Heart right ventricle (tissue), 16 donors: ENCODE measurements around the gene ZNF44. TPM values are rescaled to one million over a fixed set of nuclear protein-coding genes. Genes with fewer than 3 reads are reported as not detected.

Source experiments
- ATAC-seq, 8 donors: fragments of 200-7000 bp; cut with Tn5 transposase; one replicate each; pipeline ENCODE4 v1.9.1; 2020; ENCODE audit warnings: mild to moderate bottlenecking in 8 of 8, moderate library complexity in 8 of 8, moderate number of reproducible peaks in 1 of 8
- DNase-seq, 2 donors: peaks; one replicate each; pipeline ENCODE4 v3.0.0-alpha.2; 2020
- H3K27ac ChIP-seq, 10 donors: fragments of 200-600 bp; sonication (generic) in 2 of 10; one replicate each; pipeline versions ENCODE4 v1.5.0 to v1.8.0; 2020 to 2022; ENCODE audit warnings: mild to moderate bottlenecking in 3 of 10
- H3K27me3 ChIP-seq, 7 donors: fragments of 200-600 bp; one replicate each; pipeline ENCODE4 v1.8.0; 2021 to 2022; ENCODE audit warnings: mild to moderate bottlenecking in 2 of 7
- H3K36me3 ChIP-seq, 9 donors: fragments of 200-600 bp; sonication (generic) in 1 of 9; one replicate each; pipeline versions ENCODE4 v1.5.0 to v1.8.0; 2020 to 2022; ENCODE audit warnings: mild to moderate bottlenecking in 2 of 9
- H3K4me1 ChIP-seq, 9 donors: fragments of 200-600 bp; sonication (generic) in 1 of 9; one replicate each; pipeline versions ENCODE4 v1.5.0 to v1.8.0; 2020 to 2022; ENCODE audit warnings: mild to moderate bottlenecking in 4 of 9
- H3K4me3 ChIP-seq, 10 donors: fragments of 200-600 bp; sonication (generic) in 2 of 10; one replicate each; pipeline versions ENCODE4 v1.5.0 to v1.8.0; 2020 to 2022; ENCODE audit warnings: mild to moderate bottlenecking in 7 of 10, moderate library complexity in 2 of 10
- H3K9me3 ChIP-seq, 11 donors: fragments of 200-600 bp in 10 of 11; sonication (generic) in 2 of 11; one replicate each; pipeline versions ENCODE4 v1.5.0 to v1.8.0; 2013 to 2022; ENCODE audit warnings: mild to moderate bottlenecking in 2 of 11, control low read depth in 1 of 11, moderate library complexity in 1 of 11
- CTCF ChIP-seq, 9 donors: fragments of 200-600 bp; sonication (generic) in 2 of 9; IDR thresholded peaks; one replicate each; pipeline versions ENCODE4 v1.5.0 to v1.8.0; 2021 to 2022; ENCODE audit warnings: antibody characterized with exemption in 9 of 9, mild to moderate bottlenecking in 5 of 9, moderate library complexity in 1 of 9
- WGBS, 2 donors: extraction: QIAGEN DNeasy Blood & Tissue Kit; methylation state at CpG; one replicate each; pipeline ENCODE4 v1.1.7; 2013; ENCODE audit warnings: inconsistent platforms in 1 of 2; 5-methylcytosine and 5-hydroxymethylcytosine counted together
- intact Hi-C, 10 donors: fragments of 100-400 bp; cut with DNase I; formaldehyde crosslinking; loops; one replicate each; pipeline versions ENCODE4 v1.11.1 to v1.14.2; 2022
- polyA plus RNA-seq, 2 donors: library from polyadenylated mRNA; stranded (reverse); fragments of 200-250 nt; gene quantifications; one replicate each; pipeline ENCODE4 v1.2.3, GENCODE V29; 2013
- total RNA-seq, 10 donors: library from RNA; stranded (reverse); fragmentation: NEBNext Ultra II Directional in 3 of 10; extraction: Animal tissue kit (Norgen Biotek cat#: 25700) in 3 of 10; gene quantifications; one replicate each; pipeline versions ENCODE4 v1.2.1 to v1.2.4, GENCODE V29; 2021 to 2023
- donor health status: Arrhythmogenic right ventricular cardiomyopathy.
- donor health status: ischemic (EF 13 %, LVEDD 7.1; RV severe dilation, severe dysfunction).
- donor health status: healthy with polysubstance abuse.
- donor health status: DM: no; HTN: yes; CAD: no.
- donor health status: DM: no; HTN: no; CAD: no.
- donor health status: ischemic (EF 25% LVEDD 6.9; RV normal size, moderate dysfunction).
- donor health status: ischemic (EF 25% LVEDD 5.7; RV mildly dilated, moderate dysfunction).
- donor health status: healthy.
- donor health status: DM: yes; HTN: yes; CAD: no.
- donor health status: Ischemic cardiomyopathy.
- donor health status: ischemic (EF 35%, LVEDD 5.7; RV mildly dilated, moderate dysfunction).
- donor health status: nonischemic (EF 11% LVEDD 7.7; RV severe dilation, severe dysfunction).
- donor health status: DM: yes; HTN: yes; CAD: no.
- donor health status: PGD.
- donor health status: ischemic (EF 29% LVEDD 5.4; RV normal size, mild dysfunction).
- donor health status: nonischemic (EF 23%, LVEDD 6.1; RV moderate dilation, normal function).

The ZNF44 gene
- total and polyA plus RNA-seq, 12 donors: 6.3 to 16.1 (median 10.4) TPM

- peaks cover 0 to 97% (median 0%) of the 10 kb centered on the region in 11 donors for H3K9me3 ChIP-seq
- H3K4me1 ChIP-seq: no peaks in the 10 kb centered on the region
- no peak for ATAC-seq
These were observed 39.3 kb downstream of the ZNF44 start for GRCh38 chr19:12255372-12255771.

GRCh38 chr19:12247644-12248222 lies 47.0 kb downstream of the ZNF44 start:
- Histone ChIP-seq H3K36me3 (peaks cover 5 to 79% (median 44%) of the 10 kb centered on the region in 9 donors), H3K4me3 (no peak overlapping the region)
- intact Hi-C loops: no loop called here

More at GRCh38 chr19:12255372-12255771, 39.3 kb downstream of the ZNF44 start:
- H3K36me3 ChIP-seq: peaks cover 0 to 3% (median 0%) of the 10 kb centered on the region in 9 donors
- no peak overlapping the region for H3K27ac ChIP-seq
- H3K4me3 ChIP-seq: no peak overlapping the region
- DNase-seq: no peak
- no peaks in the 10 kb centered on the region for H3K27me3 ChIP-seq
- 72 to 84% methylated on average over 3 of the region's 3 CpGs for WGBS, 2 donors
- TF ChIP-seq CTCF (IDR thresholded peaks at IDR 0.05): no peak
- intact Hi-C loops: no loop called here

GRCh38 chr19:12244370-12244769 lies 50.3 kb downstream of the ZNF44 start:
- TF ChIP-seq CTCF (IDR thresholded peaks at IDR 0.05): peak in 2 of 9 donors; percentile 11 to 33
- H3K9me3 ChIP-seq: peaks cover 0 to 99% (median 23%) of the 10 kb centered on the region in 11 donors
- 93 to 95% methylated on average over 2 of the region's 2 CpGs for WGBS, 2 donors
- DNase-seq (no peak), ATAC-seq (no peak)
- H3K27me3 ChIP-seq: no peaks in the 10 kb centered on the region
- peaks cover 5 to 91% (median 33%) of the 10 kb centered on the region in 9 donors for H3K36me3 ChIP-seq
- H3K27ac ChIP-seq: no peak overlapping the region
- intact Hi-C loops: no loop called here
- no peaks in the 10 kb centered on the region for H3K4me1 ChIP-seq
- no peak overlapping the region for H3K4me3 ChIP-seq

More at GRCh38 chr19:12247644-12248222, 47.0 kb downstream of the ZNF44 start:
- ATAC-seq (no peak), DNase-seq (no peak)
- H3K27me3 ChIP-seq: no peaks in the 10 kb centered on the region
- WGBS, 2 donors: 97 to 98% methylated on average over 5 of the region's 5 CpGs
- peaks cover 0 to 99% (median 23%) of the 10 kb centered on the region in 11 donors for H3K9me3 ChIP-seq
- H3K4me1 ChIP-seq: no peaks in the 10 kb centered on the region
- H3K27ac ChIP-seq: no peak overlapping the region
- no peak for TF ChIP-seq CTCF (IDR thresholded peaks at IDR 0.05)

- intact Hi-C loops: no loop called here
These were observed 57.4 kb downstream of the ZNF44 start for GRCh38 chr19:12237143-12237839.

More at GRCh38 chr19:12237143-12237839, 57.4 kb downstream of the ZNF44 start:
- ATAC-seq (peak in 1 of 8 donors; percentile 26), DNase-seq (no peak)
- Histone ChIP-seq H3K27me3 (no peaks in the 10 kb centered on the region), H3K27ac (no peak overlapping the region), H3K9me3 (peaks cover 0 to 67% (median 0%) of the 10 kb centered on the region in 11 donors), H3K4me3 (no peak overlapping the region), H3K36me3 (peaks cover 0 to 63% (median 6%) of the 10 kb centered on the region in 9 donors), H3K4me1 (peaks cover 0 to 13% (median 0%) of the 10 kb centered on the region in 9 donors)
- TF ChIP-seq CTCF (IDR thresholded peaks at IDR 0.05): no peak
- WGBS, 2 donors: 92 to 97% methylated on average over 37 of the region's 37 CpGs
